ENCODE results near the gene COMMD4. TPM values are rescaled to one million over a fixed set of nuclear protein-coding genes. Genes with fewer than 3 reads are reported as not detected.
"Not testable (repeated sequence)": the region's sequence is repeated elsewhere in the genome, so short reads cannot be mapped to it uniquely, and the experiment has no call there.

Gene COMMD4
- total RNA-seq, 1 experiment from 2014 or later, result 109 TPM

DNA sequence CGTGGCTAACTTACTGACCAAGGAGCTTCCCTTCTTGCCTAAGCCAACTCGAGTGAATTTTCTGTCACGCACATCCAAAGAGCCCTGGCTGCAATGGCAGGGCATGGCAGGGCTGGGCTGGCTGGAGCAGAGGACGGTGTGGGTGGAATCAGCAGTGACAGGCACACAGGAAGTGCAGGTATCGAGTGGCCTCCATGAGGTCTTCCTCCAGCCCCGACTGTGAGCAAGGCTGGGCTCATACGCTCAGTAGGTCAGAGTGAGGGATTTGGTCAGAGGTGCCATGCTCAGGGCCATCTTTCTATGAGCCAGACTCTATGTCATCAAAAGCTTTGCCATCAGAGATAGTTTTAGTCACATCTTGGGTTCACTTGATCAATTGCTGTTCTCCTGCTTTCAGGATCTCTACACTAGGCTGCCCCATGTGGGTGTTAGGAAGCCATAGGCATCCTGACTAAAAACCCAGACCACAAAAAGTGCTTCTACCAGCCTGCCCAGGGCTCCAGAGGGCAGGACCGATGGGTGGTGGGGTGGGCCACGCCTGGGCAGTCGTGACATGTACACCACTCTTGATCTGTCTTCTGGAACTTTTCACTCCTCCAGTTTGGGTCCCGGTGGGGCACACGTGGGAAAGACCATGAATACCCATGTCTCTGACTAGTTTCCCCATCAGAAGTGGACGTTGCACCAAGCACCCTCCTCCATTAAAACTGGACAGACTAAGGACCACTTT lies 22.6 kb upstream of the COMMD4 start:
- no peaks in the 10 kb centered on the region for H3K9me3 Mint-ChIP-seq (ENCODE audit: low read depth, unreplicated experiment)
- TF ChIP-seq, protein P1, sequence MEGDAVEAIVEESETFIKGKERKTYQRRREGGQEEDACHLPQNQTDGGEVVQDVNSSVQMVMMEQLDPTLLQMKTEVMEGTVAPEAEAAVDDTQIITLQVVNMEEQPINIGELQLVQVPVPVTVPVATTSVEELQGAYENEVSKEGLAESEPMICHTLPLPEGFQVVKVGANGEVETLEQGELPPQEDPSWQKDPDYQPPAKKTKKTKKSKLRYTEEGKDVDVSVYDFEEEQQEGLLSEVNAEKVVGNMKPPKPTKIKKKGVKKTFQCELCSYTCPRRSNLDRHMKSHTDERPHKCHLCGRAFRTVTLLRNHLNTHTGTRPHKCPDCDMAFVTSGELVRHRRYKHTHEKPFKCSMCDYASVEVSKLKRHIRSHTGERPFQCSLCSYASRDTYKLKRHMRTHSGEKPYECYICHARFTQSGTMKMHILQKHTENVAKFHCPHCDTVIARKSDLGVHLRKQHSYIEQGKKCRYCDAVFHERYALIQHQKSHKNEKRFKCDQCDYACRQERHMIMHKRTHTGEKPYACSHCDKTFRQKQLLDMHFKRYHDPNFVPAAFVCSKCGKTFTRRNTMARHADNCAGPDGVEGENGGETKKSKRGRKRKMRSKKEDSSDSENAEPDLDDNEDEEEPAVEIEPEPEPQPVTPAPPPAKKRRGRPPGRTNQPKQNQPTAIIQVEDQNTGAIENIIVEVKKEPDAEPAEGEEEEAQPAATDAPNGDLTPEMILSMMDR (IDR thresholded peaks at IDR 0.05; ENCODE audit: unreplicated experiment), result no peak
- peaks cover 49% of the 10 kb centered on the region for H3K27me3 Mint-ChIP-seq (ENCODE audit: unreplicated experiment)
- H3K27ac Mint-ChIP-seq (ENCODE audit: unreplicated experiment), result no peak overlapping the region
- H3K4me1 Mint-ChIP-seq (ENCODE audit: low read depth, unreplicated experiment), result peaks cover under 1% of the 10 kb centered on the region
- no peak overlapping the region for H3K4me3 Mint-ChIP-seq (ENCODE audit: low read depth, unreplicated experiment)
- no peak for DNase-seq
- no TSS peak for BruUV-seq (replicated peaks)
- CTCF ChIA-PET, result no interaction called here
- intact Hi-C loops (cut with micrococcal nuclease; ENCODE audit: unreplicated experiment), result no loop called here
- H3K36me3 Mint-ChIP-seq (ENCODE audit: insufficient read depth, unreplicated experiment), result no peaks in the 10 kb centered on the region

DNA sequence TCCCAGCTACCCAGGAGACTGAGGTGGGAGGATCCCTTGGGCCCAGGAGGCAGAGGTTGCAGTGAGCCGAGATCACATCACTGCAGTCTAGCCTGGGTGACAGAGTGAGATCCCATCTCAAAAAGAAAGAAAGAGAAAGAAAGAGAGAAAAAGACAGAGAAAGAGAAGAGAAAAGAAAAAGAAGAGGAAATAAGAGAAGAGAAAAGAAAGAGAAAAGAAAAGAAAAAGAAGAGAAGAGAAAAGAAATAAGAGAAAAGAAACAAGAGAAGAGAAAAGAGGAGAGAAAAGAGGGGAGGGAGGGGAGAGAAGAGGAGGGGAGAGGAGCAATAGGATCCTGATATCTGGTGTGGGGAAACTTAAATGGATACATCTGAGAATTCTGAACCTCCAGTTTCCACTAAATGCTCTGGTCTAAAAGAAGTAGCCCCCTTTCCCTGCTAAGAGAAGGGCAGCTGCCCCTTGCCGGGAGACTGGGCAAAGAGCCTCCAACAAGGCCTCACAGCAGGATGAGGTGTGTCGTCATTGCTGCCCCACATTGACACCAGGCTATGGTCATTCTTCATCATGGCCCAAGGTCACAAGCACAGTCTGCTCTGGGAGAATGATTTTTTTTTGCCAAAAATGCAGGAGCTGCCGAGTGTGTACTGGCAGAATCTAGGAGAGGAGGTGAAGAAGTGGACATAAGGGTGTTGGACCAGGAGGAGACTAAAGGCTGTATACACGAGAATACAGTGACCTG lies 21.1 kb upstream of the COMMD4 start:
- no peaks in the 10 kb centered on the region for H3K4me1 Mint-ChIP-seq (ENCODE audit: low read depth, unreplicated experiment)
- H3K9me3 Mint-ChIP-seq (ENCODE audit: low read depth, unreplicated experiment), result no peaks in the 10 kb centered on the region
- no peak overlapping the region for H3K27ac Mint-ChIP-seq (ENCODE audit: unreplicated experiment)
- CTCF ChIA-PET, result no interaction called here
- no TSS peak for BruUV-seq (replicated peaks)
- no peak overlapping the region for H3K4me3 Mint-ChIP-seq (ENCODE audit: low read depth, unreplicated experiment)
- TF ChIP-seq, protein P1 (IDR thresholded peaks at IDR 0.05; ENCODE audit: unreplicated experiment), result no peak
- peaks cover 47% of the 10 kb centered on the region for H3K27me3 Mint-ChIP-seq (ENCODE audit: unreplicated experiment)
- intact Hi-C loops (cut with micrococcal nuclease; ENCODE audit: unreplicated experiment), result no loop called here
- DNase-seq, result no peak
- no peaks in the 10 kb centered on the region for H3K36me3 Mint-ChIP-seq (ENCODE audit: insufficient read depth, unreplicated experiment)

DNA sequence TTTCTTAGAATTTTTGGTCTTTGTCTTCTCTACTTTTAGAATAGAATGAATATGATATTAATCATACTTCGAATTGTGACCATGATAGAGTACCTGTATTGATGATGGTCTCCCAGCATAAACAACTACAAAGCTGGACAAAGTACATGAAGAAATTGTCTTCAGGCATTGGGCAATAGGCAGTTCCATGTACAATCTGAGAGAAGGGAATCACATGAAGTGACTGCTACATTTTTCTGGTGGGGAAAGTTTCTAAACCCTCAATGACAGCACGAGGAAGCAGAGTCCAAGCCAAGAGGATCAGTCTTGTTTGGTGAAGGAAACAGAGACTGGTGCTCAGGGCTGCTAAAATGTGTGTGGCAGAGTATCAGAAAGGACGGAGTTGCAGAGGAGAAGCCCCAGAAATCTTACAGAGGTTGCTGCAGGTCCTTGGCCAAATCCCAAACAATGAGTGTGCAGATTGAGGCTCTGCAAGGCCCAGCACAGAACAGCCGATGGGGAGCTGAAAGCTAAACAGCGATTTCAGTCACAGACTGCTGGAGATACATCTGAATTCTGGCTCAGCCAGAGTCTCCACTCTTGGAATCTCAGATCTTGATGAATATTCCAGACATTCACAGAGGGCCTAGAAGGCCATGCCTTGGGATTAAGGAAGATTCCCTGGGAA lies 16.5 kb upstream of the COMMD4 start:
- peaks cover 59% of the 10 kb centered on the region for H3K27me3 Mint-ChIP-seq (ENCODE audit: unreplicated experiment)
- CTCF ChIA-PET; H3K4me1 Mint-ChIP-seq (ENCODE audit: low read depth, unreplicated experiment); BruUV-seq (replicated peaks); H3K9me3 Mint-ChIP-seq (ENCODE audit: low read depth, unreplicated experiment); intact Hi-C loops (cut with micrococcal nuclease; ENCODE audit: unreplicated experiment); H3K27ac Mint-ChIP-seq (ENCODE audit: unreplicated experiment); H3K4me3 Mint-ChIP-seq (ENCODE audit: low read depth, unreplicated experiment); H3K36me3 Mint-ChIP-seq (ENCODE audit: insufficient read depth, unreplicated experiment); DNase-seq: not testable (repeated sequence)

DNA sequence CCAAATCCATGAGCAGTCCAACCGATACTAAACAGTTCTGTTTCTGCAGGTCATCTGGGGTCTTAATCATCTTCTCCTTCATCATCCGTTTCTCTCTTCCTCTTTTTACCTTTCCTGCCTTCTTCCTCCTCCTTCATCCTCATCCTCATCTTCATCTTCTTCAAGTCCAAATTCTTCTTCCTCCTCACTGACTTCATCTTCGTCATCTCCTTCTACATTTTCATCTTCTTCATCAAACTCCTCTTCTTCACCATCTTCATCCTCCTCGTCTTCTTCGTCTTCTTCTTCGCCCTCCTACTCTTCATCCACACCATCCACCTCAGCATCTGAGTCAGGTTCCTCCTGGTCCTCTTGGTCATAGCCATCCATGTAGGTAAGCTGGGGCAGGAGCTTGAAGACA lies 14.2 kb upstream of the COMMD4 start:
- Mint-ChIP-seq H3K4me3 (ENCODE audit: low read depth, unreplicated experiment) (no peak overlapping the region), H3K36me3 (ENCODE audit: insufficient read depth, unreplicated experiment) (no peaks in the 10 kb centered on the region), H3K27me3 (ENCODE audit: unreplicated experiment) (peaks cover 50% of the 10 kb centered on the region), H3K9me3 (ENCODE audit: low read depth, unreplicated experiment) (peaks cover 2% of the 10 kb centered on the region), H3K27ac (ENCODE audit: unreplicated experiment) (no peak overlapping the region), H3K4me1 (ENCODE audit: low read depth, unreplicated experiment) (no peaks in the 10 kb centered on the region)
- TF ChIP-seq, protein P1 (IDR thresholded peaks at IDR 0.05; ENCODE audit: unreplicated experiment), result no peak
- CTCF ChIA-PET, result no interaction called here
- intact Hi-C loops (cut with micrococcal nuclease; ENCODE audit: unreplicated experiment), result no loop called here
- no TSS peak for BruUV-seq (replicated peaks)
- DNase-seq, result no peak
